AG09309 (cell line): Measurements from ENCODE around the gene GPT2.
A peak's percentile ranks its signal among the peaks of the same experiment; 100 is the strongest.
"Not testable (repeated sequence)": the region's sequence is repeated elsewhere in the genome, so short reads cannot be mapped to it uniquely, and the experiment has no call there.

Source experiments
- DNase-seq: peaks from one replicate; pipeline ENCODE4 v3.0.0-alpha.2; 2010; ENCODE audit warnings: low read depth
- H3K4me3 ChIP-seq: 2 replicates; pipeline ENCODE4 v1.5.1; 2011; ENCODE audit warnings: mild to moderate bottlenecking, low read depth, low read length, moderate library complexity; ENCODE audit not compliant: control insufficient read depth
- TF ChIP-seq, protein P1 (sequence below): IDR thresholded peaks from 2 replicates; pipeline ENCODE4 v1.5.1; 2011; ENCODE audit warnings: mild to moderate bottlenecking, low read depth, low read length, inconsistent platforms; ENCODE audit not compliant: insufficient read depth, control insufficient read depth; ENCODE audit errors: missing control alignments

The GPT2 gene

DNA sequence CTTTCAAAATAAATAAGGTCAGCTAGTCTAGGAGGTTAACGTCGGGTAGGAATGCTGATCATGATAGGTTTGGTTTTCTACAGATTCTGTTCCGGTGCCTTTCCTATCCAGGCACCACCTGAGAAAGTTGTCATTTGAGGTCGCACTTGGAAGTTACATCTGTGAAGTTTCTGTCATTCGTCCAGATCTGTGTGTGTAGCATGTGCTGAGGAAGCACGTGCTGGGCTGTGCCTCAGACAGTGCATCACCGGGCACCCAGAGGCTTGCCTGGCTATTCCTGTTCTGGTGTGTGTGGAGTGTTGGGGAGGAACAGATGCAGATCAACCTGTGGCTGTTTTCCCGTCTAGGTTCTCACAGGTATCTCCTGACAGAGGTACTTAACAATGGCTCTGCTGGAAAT, 46.7 kb downstream of the GPT2 start:
- DNase-seq = no peak
- TF ChIP-seq, protein P1, sequence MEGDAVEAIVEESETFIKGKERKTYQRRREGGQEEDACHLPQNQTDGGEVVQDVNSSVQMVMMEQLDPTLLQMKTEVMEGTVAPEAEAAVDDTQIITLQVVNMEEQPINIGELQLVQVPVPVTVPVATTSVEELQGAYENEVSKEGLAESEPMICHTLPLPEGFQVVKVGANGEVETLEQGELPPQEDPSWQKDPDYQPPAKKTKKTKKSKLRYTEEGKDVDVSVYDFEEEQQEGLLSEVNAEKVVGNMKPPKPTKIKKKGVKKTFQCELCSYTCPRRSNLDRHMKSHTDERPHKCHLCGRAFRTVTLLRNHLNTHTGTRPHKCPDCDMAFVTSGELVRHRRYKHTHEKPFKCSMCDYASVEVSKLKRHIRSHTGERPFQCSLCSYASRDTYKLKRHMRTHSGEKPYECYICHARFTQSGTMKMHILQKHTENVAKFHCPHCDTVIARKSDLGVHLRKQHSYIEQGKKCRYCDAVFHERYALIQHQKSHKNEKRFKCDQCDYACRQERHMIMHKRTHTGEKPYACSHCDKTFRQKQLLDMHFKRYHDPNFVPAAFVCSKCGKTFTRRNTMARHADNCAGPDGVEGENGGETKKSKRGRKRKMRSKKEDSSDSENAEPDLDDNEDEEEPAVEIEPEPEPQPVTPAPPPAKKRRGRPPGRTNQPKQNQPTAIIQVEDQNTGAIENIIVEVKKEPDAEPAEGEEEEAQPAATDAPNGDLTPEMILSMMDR = no peak
- no peak overlapping the region for H3K4me3 ChIP-seq

DNA sequence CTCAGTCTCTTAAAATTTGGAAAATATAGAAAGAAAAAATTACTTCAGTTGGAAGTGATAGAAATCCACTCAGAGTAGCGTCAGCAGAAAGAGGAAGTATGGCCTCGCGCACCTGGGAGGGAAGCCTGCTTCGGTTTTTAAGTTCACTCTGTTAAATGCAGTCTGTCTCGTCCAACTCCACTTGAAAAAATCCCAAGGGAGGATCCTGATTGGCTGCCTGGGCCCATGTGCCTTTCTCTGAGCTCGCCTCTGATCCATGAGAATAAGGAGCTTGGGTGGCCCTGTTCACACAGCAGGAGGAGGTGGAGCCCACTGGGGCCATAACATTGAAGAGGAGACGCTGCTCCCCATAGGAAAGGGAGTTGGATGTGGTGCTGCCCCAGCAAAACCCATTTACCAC, 48.6 kb downstream of the GPT2 start:
- TF ChIP-seq, protein P1 = no peak
- no peak overlapping the region for H3K4me3 ChIP-seq
- no peak for DNase-seq

GRCh38 chr16:46937536-46937935, 53.4 kb downstream of the GPT2 start:
- H3K4me3 ChIP-seq = no peak overlapping the region
- DNase-seq = no peak
- TF ChIP-seq, protein P1 = no peak

DNA sequence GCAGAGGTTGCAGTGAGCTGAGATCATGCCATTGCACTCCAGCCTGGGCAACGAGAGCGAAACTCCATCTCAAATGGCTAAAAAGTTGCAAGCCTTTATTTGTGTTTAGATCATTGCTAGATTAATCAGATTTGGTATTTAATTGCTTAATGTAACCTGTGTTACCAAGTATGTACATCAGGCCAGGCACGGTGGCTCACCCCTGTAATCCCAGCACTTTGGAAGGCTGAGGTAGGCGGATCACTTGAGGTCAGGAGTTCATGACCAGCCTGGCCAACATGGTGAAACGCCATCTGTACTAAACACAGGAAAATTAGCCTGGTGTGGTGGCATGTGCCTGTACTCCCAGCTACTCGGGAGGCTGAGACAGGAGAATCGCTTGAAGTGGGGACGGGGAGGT, 60.6 kb downstream of the GPT2 start:
- not testable (repeated sequence) for DNase-seq, H3K4me3 ChIP-seq

- no peak for DNase-seq
- no peak overlapping the region for H3K4me3 ChIP-seq
- TF ChIP-seq, protein P1 = peak; percentile 61
Observed at GRCh38 chr16:46947900-46948547, 63.9 kb downstream of the GPT2 start.

DNA sequence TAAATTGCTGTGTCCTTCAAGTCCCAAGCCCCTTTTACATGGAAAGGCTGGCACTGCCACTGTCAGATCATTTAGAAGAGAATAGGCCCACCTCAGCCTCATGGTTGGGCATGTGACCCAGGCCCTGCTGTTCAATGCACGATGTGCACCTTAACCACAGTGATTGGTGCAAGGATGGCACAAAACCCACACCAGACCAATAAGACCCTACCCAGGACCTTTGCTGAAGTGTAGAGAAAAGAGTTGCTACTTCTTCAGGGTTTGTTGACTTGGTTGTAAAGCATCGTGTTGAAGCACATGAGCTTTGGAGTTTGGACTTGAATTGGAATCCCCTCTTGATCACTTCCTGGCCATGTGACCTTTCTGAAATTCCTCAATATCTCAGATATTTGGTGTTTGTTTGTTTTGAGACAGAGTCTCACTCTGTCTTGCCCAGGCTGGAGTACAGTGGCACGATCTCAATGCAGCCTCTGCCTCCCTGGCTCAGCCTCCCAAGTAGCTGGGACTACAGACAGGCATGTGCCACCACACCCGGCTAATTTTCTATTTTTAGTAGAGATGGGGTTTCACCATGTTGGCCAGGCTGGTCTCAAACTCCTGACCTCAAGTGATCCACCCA, 64.5 kb downstream of the GPT2 start:
- DNase-seq = no peak
- TF ChIP-seq, protein P1 = no peak
- H3K4me3 ChIP-seq = no peak overlapping the region

DNA sequence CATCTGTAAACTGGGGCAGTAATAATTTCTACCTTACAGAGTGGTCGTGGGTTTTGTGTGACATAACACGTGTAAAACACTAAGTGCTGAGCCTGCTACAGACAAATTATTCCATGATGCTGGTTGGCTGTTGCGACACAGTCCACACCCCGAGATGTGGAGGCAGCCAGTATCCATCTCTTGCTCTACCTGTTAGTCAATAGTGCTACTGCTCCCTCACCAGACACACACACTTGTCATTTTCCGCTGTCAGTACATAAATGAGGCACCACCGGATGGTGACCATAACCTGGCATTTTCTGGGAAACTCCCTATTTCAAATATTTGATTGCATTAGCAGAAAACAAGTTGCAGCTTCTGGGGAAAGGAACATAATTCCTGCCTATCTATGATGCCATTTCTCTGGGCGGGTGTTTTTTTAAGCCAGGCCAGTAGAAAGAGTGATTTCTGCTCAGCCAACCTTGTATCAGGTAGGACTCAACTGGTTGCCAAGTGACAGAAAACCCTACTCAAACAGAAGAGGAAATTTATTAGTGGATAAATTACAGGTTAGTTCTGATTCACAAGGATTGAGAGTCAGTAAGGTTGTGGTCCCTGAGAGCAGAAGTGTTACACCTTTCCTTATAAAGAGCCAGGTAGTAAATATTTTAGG, 65.2 kb downstream of the GPT2 start:
- no peak overlapping the region for H3K4me3 ChIP-seq
- TF ChIP-seq, protein P1 = no peak
- no peak for DNase-seq
